ENCODE results near the gene ADORA1. TPM values are rescaled to one million over a fixed set of nuclear protein-coding genes. Genes with fewer than 3 reads are reported as not detected.
A peak's percentile ranks its signal among the peaks of the same experiment; 100 is the strongest.

The ADORA1 gene
- total and polyA plus RNA-seq, 2 of the 4 experiments (the other 2 are of a cell fraction): 0.36 to 0.56 TPM

GRCh38 chr1:203180611-203181330, 53.2 kb downstream of the ADORA1 start:
- no peaks in the 10 kb centered on the region for H3K79me1 ChIP-seq (ENCODE audit: low read depth in 1 of 2, low read length in 2 of 2)
- H3K4me1 ChIP-seq (ENCODE audit: control insufficient read depth, insufficient read depth, low read length): peaks cover 22% of the 10 kb centered on the region
- H3K9me3 ChIP-seq (ENCODE audit: control insufficient read depth, insufficient read depth, low read length): no peaks in the 10 kb centered on the region
- 70% methylated on average over 2 of the region's 11 CpGs; no CpG with 5 or more reads in 1 of the 2 experiments for whole genome bisulfite sequencing, 2 experiments (ENCODE audit: extremely low coverage in 2 of 2, insufficient read length in 1 of 2)
- no peak for DNase-seq
- no peak overlapping the region for H3K4ac ChIP-seq (ENCODE audit: low read depth, low read length)
- H3K4me3 ChIP-seq (ENCODE audit: insufficient read depth, low read depth, low read length): no peak overlapping the region
- no peak overlapping the region for H2BK120ac ChIP-seq (ENCODE audit: low read depth, low read length)
- no peak overlapping the region for H3K27ac ChIP-seq (ENCODE audit: insufficient read depth, low read length)
- no peak overlapping the region for H2BK15ac ChIP-seq (ENCODE audit: low read depth, low read length)
- no peak overlapping the region for H4K5ac ChIP-seq (ENCODE audit: low read depth, low read length)
- ChIA-PET CTCF (no interaction called here), POLR2A (ENCODE audit: unreplicated experiment) (no interaction called here)
- no peak overlapping the region for H3K56ac ChIP-seq (ENCODE audit: extremely low read depth, insufficient read depth, low read length)
- H3K23ac ChIP-seq (ENCODE audit: low read depth, low read length): no peak overlapping the region
- no peaks in the 10 kb centered on the region for H3K36me3 ChIP-seq (ENCODE audit: control insufficient read depth, insufficient read depth, low read length)
- H2BK20ac ChIP-seq (ENCODE audit: low read depth, low read length): no peak overlapping the region
- dilution Hi-C loops (cut with HindIII; ENCODE audit: low sequenced_read_pairs, unreplicated experiment) (no loop called here), in situ Hi-C loops (cut with MboI; ENCODE audit: low sequenced_read_pairs) (no loop called here), intact Hi-C loops (cut with micrococcal nuclease) (no loop called here)
- no peak overlapping the region for H3K14ac ChIP-seq (replicated peaks; ENCODE audit: low read depth, low read length)
- BruUV-seq (replicated peaks): no TSS peak
- no peak overlapping the region for H3K4me2 ChIP-seq (ENCODE audit: low read depth, low read length)
- no peak overlapping the region for H2BK5ac ChIP-seq (ENCODE audit: low read depth, low read length, poor library complexity, severe bottlenecking)
- H3K9me1 ChIP-seq (ENCODE audit: insufficient read depth, low read length): peaks cover 15% of the 10 kb centered on the region; the same call in 1 of the 2 replicates
- no peak overlapping the region for H3K9ac ChIP-seq (ENCODE audit: low read depth, low read length)
- H4K91ac ChIP-seq (ENCODE audit: insufficient read depth, low read depth, low read length): no peak overlapping the region
- TF ChIP-seq RAD21 (IDR thresholded peaks at IDR 0.05; ENCODE audit: low read length): no peak
- TF ChIP-seq MAFK (IDR thresholded peaks at IDR 0.05; ENCODE audit: low read depth, low read length): no peak
- no peak for TF ChIP-seq CTCF (conservative IDR thresholded peaks at IDR 0.05; ENCODE audit: low read depth, low read length)
- no peak for TF ChIP-seq BHLHE40 (IDR thresholded peaks at IDR 0.05; ENCODE audit: low read depth, low read length)
- no peak for TF ChIP-seq MXI1 (IDR thresholded peaks at IDR 0.05; ENCODE audit: borderline replicate concordance, low read depth, low read length)
- TF ChIP-seq USF2 (IDR thresholded peaks at IDR 0.05; ENCODE audit: low read depth, low read length): no peak
- TF ChIP-seq SMC3 (IDR thresholded peaks at IDR 0.05; ENCODE audit: low read depth, low read length): no peak
- TF ChIP-seq CEBPB (IDR thresholded peaks at IDR 0.05; ENCODE audit: low read depth, low read length): no peak
- TF ChIP-seq CHD1 (IDR thresholded peaks at IDR 0.05; ENCODE audit: low read depth, low read length): no peak
- TF ChIP-seq MAZ (IDR thresholded peaks at IDR 0.05; ENCODE audit: borderline replicate concordance, low read depth, low read length): no peak
- no peak for TF ChIP-seq FOS (IDR thresholded peaks at IDR 0.05; ENCODE audit: low read depth, low read length)
- 0 out of 2 replicates have a peak overlapping the region, but pooled peaks have one; percentile 9 for H2AK5ac ChIP-seq (ENCODE audit: low read depth, low read length)
- no peak overlapping the region for H4K8ac ChIP-seq (ENCODE audit: low read depth in 2 of 2, low read length in 2 of 2)
- peak overlapping the region; percentile 21 for H2AFZ ChIP-seq (replicated peaks; ENCODE audit: low read length, poor library complexity)
- no peaks in the 10 kb centered on the region for H4K20me1 ChIP-seq (ENCODE audit: insufficient read depth, low read length)
- peaks cover 2% of the 10 kb centered on the region; the same call in 1 of the 2 replicates for H3K27me3 ChIP-seq (ENCODE audit: control insufficient read depth, insufficient read depth, low read length)
- ATAC-seq (ENCODE audit: low read depth): no peak
- no peak overlapping the region for H2AK9ac ChIP-seq (replicated peaks; ENCODE audit: low read depth, low read length, poor library complexity)
- no peak overlapping the region for H3K18ac ChIP-seq (ENCODE audit: low read depth, low read length)

Measured in IMR-90 (cell line).